Ovary (tissue), 3 donors: ENCODE results near the gene NFU1.

Source experiments
- CTCF ChIP-seq, 3 donors: fragments of 450-650 bp in 2 of 3; fragments of 200-600 bp in 1 of 3; IDR thresholded peaks; one replicate each; pipeline versions ENCODE4 v1.5.1 to v1.8.0; 2016 to 2022; ENCODE audit warnings: antibody characterized with exemption in 3 of 3, mild to moderate bottlenecking in 1 of 3
- EP300 ChIP-seq: sonication (generic); formaldehyde crosslinking; IDR thresholded peaks from one replicate; pipeline ENCODE4 v1.6.1; 2017; ENCODE audit warnings: antibody characterized with exemption
- POLR2A ChIP-seq: fragments of 450-650 bp; IDR thresholded peaks from one replicate; pipeline ENCODE4 v1.6.1; 2017; ENCODE audit warnings: antibody characterized with exemption, mild to moderate bottlenecking, moderate library complexity
- donor health status: DM: no; HTN: no; CAD: no.

GRCh38 chr2:69474688-69475087, 37.5 kb upstream of the NFU1 start:
- no peak for TF ChIP-seq CTCF (IDR thresholded peaks at IDR 0.05)
- TF ChIP-seq EP300, result no peak
- TF ChIP-seq POLR2A, result no peak
